ENCODE results near the gene RCVRN. TPM values are rescaled to one million over a fixed set of nuclear protein-coding genes. Genes with fewer than 3 reads are reported as not detected.

Gene RCVRN
- total RNA-seq, 1 experiment from 2014 or later = not detected

DNA sequence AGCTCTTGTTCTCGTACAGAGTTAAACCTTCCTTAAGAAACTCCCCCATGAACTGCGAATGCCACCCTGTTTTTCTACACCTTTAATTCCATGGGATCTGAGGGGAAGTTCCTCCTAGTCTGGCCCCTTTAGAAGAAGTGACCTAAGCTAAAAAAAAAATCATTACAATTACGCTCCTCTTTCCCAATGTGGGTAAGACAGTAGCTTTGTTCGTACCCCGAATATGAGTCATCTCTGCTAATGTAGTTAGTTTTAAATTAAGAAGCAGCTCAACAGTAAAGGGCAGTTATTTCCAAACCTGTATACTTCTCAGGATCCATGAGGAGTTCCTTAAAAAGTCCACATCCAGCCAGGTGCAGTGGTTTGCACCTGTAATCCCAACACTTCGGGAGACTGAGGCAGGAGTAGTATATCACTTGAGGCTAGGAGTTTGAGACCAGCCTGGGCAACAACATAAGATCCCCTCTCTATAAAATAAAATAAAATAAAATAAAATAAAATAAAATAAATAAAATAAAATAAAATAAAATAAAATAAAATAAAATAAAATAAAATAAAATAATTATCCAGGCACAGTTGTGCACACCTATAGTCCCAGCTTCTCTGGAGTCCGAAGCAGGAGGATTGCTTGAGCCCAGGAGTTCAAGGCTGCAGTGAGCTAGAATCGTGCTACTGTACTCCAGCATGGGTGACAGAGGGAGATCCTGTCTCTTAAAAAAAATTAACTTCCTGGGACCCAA is 26.1 kb downstream of the RCVRN start:
- H3K27me3 ChIP-seq (ENCODE audit: low read length) = no peaks in the 10 kb centered on the region
- no peaks in the 10 kb centered on the region for H3F3A ChIP-seq (ENCODE audit: low read length, unreplicated experiment)
- no peak overlapping the region for H3K4me3 ChIP-seq (ENCODE audit: low read length)
- TF ChIP-seq, protein P1, sequence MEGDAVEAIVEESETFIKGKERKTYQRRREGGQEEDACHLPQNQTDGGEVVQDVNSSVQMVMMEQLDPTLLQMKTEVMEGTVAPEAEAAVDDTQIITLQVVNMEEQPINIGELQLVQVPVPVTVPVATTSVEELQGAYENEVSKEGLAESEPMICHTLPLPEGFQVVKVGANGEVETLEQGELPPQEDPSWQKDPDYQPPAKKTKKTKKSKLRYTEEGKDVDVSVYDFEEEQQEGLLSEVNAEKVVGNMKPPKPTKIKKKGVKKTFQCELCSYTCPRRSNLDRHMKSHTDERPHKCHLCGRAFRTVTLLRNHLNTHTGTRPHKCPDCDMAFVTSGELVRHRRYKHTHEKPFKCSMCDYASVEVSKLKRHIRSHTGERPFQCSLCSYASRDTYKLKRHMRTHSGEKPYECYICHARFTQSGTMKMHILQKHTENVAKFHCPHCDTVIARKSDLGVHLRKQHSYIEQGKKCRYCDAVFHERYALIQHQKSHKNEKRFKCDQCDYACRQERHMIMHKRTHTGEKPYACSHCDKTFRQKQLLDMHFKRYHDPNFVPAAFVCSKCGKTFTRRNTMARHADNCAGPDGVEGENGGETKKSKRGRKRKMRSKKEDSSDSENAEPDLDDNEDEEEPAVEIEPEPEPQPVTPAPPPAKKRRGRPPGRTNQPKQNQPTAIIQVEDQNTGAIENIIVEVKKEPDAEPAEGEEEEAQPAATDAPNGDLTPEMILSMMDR (conservative IDR thresholded peaks at IDR 0.05; ENCODE audit: low read depth, low read length) = no peak
- TF ChIP-seq EZH2 (IDR thresholded peaks at IDR 0.05; ENCODE audit: low read length, unreplicated experiment) (no peak), EZH2phosphoT487 (IDR thresholded peaks at IDR 0.05; ENCODE audit: borderline replicate concordance, low read length) (no peak)
- intact Hi-C loops (cut with micrococcal nuclease) = no loop called here
- H3K9me2 ChIP-seq (replicated peaks; ENCODE audit: low read length) = no peaks in the 10 kb centered on the region
- ChIA-PET CTCF (interaction anchor here (0.6 kb wide), 1 partner anchor 213 kb away, joined by 3 read pairs; no protein-coding TSS in a partner anchor), POLR2A (ENCODE audit: unreplicated experiment) (no interaction called here)
- H4K20me1 ChIP-seq (ENCODE audit: low read length) = no peaks in the 10 kb centered on the region
- H3K36me3 ChIP-seq (ENCODE audit: low read depth, low read length) = no peaks in the 10 kb centered on the region
- ATAC-seq (no peak), DNase-seq (no peak)
- H3K4me1 ChIP-seq (ENCODE audit: insufficient read depth, low read length) = peaks cover 35% of the 10 kb centered on the region
- H3K79me2 ChIP-seq (ENCODE audit: low read length) = no peaks in the 10 kb centered on the region
- H2AFZ ChIP-seq (ENCODE audit: low read length) = no peak overlapping the region
- H3K27ac ChIP-seq (ENCODE audit: low read length) = no peak overlapping the region
- BruUV-seq (replicated peaks) = no TSS peak
- H3K9me3 ChIP-seq (ENCODE audit: low read length) = no peaks in the 10 kb centered on the region
- H3K4me2 ChIP-seq (ENCODE audit: low read length) = no peak overlapping the region
- H3K9ac ChIP-seq (ENCODE audit: low read length) = no peak overlapping the region

DNA sequence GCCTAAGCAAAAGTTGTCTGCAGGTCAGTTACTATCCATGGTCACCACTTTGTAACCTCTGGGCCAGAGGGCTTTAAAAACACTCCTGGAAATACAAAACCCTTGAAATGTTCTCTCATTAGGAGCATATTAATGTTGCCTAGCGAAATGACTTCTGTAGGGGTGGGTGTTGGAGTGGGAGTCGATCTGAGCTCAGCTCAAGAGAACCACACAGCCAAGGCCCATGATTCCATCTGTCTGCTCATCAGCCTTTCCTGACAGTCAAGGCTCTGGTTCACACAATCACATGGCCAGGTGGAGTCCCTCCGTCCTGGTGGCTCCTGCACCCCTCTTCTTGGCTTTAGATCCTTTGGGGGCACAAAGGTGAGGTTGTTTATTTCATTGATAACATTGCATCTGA is 26.7 kb downstream of the RCVRN start:
- Histone ChIP-seq H3K9me3 (ENCODE audit: low read length) (no peaks in the 10 kb centered on the region), H3K4me1 (ENCODE audit: insufficient read depth, low read length) (peaks cover 35% of the 10 kb centered on the region), H3K9ac (ENCODE audit: low read length) (no peak overlapping the region), H3F3A (ENCODE audit: low read length, unreplicated experiment) (no peaks in the 10 kb centered on the region), H2AFZ (ENCODE audit: low read length) (no peak overlapping the region), H3K9me2 (replicated peaks; ENCODE audit: low read length) (no peaks in the 10 kb centered on the region), H4K20me1 (ENCODE audit: low read length) (no peaks in the 10 kb centered on the region), H3K36me3 (ENCODE audit: low read depth, low read length) (no peaks in the 10 kb centered on the region), H3K79me2 (ENCODE audit: low read length) (no peaks in the 10 kb centered on the region), H3K27ac (ENCODE audit: low read length) (no peak overlapping the region), H3K27me3 (ENCODE audit: low read length) (no peaks in the 10 kb centered on the region), H3K4me2 (ENCODE audit: low read length) (no peak overlapping the region), H3K4me3 (ENCODE audit: low read length) (no peak overlapping the region)
- ChIA-PET POLR2A (ENCODE audit: unreplicated experiment) (no interaction called here), CTCF (no interaction called here)
- no peak for ATAC-seq
- no TSS peak for BruUV-seq (replicated peaks)
- no peak for DNase-seq
- intact Hi-C loops (cut with micrococcal nuclease) = no loop called here
- no peak for TF ChIP-seq EZH2 (IDR thresholded peaks at IDR 0.05; ENCODE audit: low read length, unreplicated experiment)
- TF ChIP-seq, protein P1 (conservative IDR thresholded peaks at IDR 0.05; ENCODE audit: low read depth, low read length) = no peak
- no peak for TF ChIP-seq EZH2phosphoT487 (IDR thresholded peaks at IDR 0.05; ENCODE audit: borderline replicate concordance, low read length)

DNA sequence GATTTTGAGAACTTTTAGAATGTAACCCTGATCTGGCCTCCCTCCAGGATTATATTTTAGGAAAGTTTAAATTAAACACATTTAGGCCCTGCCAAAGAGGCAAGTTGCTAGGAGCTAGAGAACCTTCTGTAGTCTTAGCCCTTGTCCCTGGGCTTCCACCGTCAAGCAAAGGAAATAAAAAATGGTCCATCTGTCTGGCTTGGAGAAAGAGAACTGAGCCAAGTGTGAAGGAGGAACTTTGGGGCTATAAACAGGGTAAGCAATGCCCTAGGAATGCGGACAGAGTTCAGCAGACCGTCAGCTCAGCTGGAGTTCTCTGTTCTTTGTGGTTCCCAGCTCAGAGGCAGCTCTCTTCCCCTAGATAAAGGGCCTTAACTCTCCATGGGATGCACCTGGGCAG is 29.6 kb downstream of the RCVRN start:
- Histone ChIP-seq H3K9ac (ENCODE audit: low read length) (no peak overlapping the region), H3K36me3 (ENCODE audit: low read depth, low read length) (no peaks in the 10 kb centered on the region), H3K9me2 (replicated peaks; ENCODE audit: low read length) (no peaks in the 10 kb centered on the region), H2AFZ (ENCODE audit: low read length) (no peak overlapping the region), H3K4me1 (ENCODE audit: insufficient read depth, low read length) (peaks cover 29% of the 10 kb centered on the region), H3K9me3 (ENCODE audit: low read length) (no peaks in the 10 kb centered on the region), H3F3A (ENCODE audit: low read length, unreplicated experiment) (no peaks in the 10 kb centered on the region), H3K27me3 (ENCODE audit: low read length) (no peaks in the 10 kb centered on the region), H3K4me2 (ENCODE audit: low read length) (peak overlapping the region; percentile 41), H3K4me3 (ENCODE audit: low read length) (no peak overlapping the region), H3K27ac (ENCODE audit: low read length) (peak overlapping the region; percentile 56), H3K79me2 (ENCODE audit: low read length) (no peaks in the 10 kb centered on the region), H4K20me1 (ENCODE audit: low read length) (no peaks in the 10 kb centered on the region)
- ATAC-seq (peak; percentile 86), DNase-seq (peak; percentile 79)
- TF ChIP-seq, protein P1 (conservative IDR thresholded peaks at IDR 0.05; ENCODE audit: low read depth, low read length) = no peak
- TF ChIP-seq EZH2phosphoT487 (IDR thresholded peaks at IDR 0.05; ENCODE audit: borderline replicate concordance, low read length) (no peak), EZH2 (IDR thresholded peaks at IDR 0.05; ENCODE audit: low read length, unreplicated experiment) (no peak)
- ChIA-PET CTCF (no interaction called here), POLR2A (ENCODE audit: unreplicated experiment) (no interaction called here)
- no TSS peak for BruUV-seq (replicated peaks)
- intact Hi-C loops (cut with micrococcal nuclease) = no loop called here

Measured in PC-3 (cell line).